ENCODE data around the gene GLMN. TPM values are rescaled to one million over a fixed set of nuclear protein-coding genes. Genes with fewer than 3 reads are reported as not detected.

Gene GLMN, protein sequence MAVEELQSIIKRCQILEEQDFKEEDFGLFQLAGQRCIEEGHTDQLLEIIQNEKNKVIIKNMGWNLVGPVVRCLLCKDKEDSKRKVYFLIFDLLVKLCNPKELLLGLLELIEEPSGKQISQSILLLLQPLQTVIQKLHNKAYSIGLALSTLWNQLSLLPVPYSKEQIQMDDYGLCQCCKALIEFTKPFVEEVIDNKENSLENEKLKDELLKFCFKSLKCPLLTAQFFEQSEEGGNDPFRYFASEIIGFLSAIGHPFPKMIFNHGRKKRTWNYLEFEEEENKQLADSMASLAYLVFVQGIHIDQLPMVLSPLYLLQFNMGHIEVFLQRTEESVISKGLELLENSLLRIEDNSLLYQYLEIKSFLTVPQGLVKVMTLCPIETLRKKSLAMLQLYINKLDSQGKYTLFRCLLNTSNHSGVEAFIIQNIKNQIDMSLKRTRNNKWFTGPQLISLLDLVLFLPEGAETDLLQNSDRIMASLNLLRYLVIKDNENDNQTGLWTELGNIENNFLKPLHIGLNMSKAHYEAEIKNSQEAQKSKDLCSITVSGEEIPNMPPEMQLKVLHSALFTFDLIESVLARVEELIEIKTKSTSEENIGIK
- 11.1 and 14.7 TPM in 2 replicates for total RNA-seq

DNA sequence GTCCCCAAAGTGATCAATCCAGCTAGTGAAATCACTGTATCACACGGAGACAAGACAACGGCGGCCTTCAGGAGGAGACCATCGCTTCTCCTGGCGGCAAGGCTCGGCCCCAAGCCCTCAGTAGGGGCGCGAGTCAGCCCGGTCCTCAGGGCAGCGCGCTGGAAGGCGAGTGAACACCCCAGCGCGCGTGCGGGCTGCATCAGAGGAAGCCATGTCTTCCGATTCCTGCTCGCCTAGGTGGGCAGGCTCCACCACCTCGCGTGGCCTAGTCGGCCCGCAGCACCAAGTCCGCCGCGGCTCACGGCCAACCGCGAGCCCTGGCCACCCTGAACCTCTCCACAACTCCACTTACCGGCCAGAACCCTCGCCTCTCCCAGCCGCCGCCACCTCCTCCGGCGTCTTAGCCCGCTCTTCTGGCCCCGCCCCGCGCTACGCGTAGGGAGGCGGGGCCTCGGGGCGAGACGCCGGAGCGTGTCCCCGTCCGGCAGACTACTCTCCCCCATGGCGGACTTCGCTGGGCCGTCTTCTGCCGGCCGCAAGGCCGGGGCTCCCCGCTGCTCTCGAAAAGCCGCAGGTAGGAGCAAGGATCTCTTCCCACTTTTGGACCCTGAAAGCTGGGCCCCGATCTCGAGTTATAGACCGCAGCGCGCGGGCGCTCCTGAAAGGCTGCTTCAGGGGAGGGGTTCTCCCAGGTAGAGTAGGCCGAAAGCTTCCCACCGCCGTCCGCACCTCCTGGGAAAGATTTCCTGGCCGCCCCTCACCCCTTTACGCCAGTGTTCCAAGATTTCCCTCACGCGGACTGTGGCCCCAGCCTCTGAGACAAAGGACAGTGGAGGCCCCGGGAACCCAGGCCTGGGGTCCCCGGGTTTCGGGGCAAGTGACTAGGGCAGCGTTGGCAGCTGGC is at the start of gene GLMN, which contains the start of gene RPAP2:
Gene GLMN (minus strand): TSS at position 415 of the 904 bp plus-strand sequence. CDS start 988 bp downstream, outside the sequence.
Gene RPAP2 (plus strand): TSS at position 487 of the 904 bp plus-strand sequence. CDS start 15 bp downstream, at position 502.
- Mint-ChIP-seq H3K27me3 (no peaks in the 10 kb centered on the region), H3K4me3 (peak within 1 kb of the TSS; percentile 99), H3K36me3 (ENCODE audit: low read depth) (peaks cover 33% of the 10 kb centered on the region), H3K27ac (peak within 1 kb of the TSS; percentile 99), H3K9me3 (no peaks in the 10 kb centered on the region), H3K4me1 (peaks cover 31% of the 10 kb centered on the region)
- ChIA-PET POLR2A (interaction anchor here (0.6 to 1.6 kb wide), 5 partner anchors 222 to 533 kb away, joined by 3 to 10 read pairs (median 4); partner anchors contain the start of genes EVI5 and RPL5), CTCF (no interaction called here)
- peak; percentile 96 for ATAC-seq (ENCODE audit: low read depth)
- intact Hi-C loops (cut with micrococcal nuclease) = loop anchor here (1.0 to 10.0 kb wide), 10 partner anchors 99 to 1274 kb away; partner anchors contain the start of genes BTBD8, CCDC18, DR1 and EVI5
- TF ChIP-seq, protein P1, sequence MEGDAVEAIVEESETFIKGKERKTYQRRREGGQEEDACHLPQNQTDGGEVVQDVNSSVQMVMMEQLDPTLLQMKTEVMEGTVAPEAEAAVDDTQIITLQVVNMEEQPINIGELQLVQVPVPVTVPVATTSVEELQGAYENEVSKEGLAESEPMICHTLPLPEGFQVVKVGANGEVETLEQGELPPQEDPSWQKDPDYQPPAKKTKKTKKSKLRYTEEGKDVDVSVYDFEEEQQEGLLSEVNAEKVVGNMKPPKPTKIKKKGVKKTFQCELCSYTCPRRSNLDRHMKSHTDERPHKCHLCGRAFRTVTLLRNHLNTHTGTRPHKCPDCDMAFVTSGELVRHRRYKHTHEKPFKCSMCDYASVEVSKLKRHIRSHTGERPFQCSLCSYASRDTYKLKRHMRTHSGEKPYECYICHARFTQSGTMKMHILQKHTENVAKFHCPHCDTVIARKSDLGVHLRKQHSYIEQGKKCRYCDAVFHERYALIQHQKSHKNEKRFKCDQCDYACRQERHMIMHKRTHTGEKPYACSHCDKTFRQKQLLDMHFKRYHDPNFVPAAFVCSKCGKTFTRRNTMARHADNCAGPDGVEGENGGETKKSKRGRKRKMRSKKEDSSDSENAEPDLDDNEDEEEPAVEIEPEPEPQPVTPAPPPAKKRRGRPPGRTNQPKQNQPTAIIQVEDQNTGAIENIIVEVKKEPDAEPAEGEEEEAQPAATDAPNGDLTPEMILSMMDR (IDR thresholded peaks at IDR 0.05) = no peak
- DNase-seq = peak; percentile 82

DNA sequence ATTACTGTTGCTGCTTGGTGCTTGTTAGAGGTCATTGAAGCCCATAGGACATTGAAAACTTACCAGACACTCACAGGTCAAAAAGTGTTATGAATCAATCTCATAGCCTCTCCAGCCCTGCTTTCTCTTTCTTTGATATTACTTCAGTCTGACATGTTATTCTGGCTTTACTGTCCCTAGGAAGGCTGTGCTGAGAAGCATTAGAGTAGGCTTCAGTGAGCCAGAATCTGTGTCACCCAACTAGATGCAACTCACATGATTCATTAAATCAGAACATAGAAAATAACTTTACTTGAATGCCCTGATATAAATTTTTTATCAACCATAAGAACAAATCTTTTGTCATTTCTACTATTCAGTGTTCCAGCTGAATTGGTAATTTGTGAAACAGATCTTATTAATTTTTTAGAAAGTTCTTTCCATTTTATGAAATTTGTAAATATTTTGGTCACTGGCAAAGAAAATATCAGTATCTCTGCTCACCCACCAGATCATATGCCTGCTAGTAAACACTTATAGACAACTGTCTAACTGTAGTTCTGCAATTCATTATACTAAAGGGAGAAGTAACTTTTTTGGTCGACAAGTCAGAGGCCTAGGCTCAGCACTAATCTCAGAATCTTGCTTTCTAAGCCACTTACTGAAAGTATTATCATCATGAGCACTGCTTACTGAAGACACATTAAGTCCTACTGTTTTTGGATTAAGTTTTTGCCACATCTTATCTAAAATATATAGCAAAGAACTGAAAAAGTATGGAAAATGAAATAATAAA is 48.3 kb upstream of the GLMN start:
- intact Hi-C loops (cut with micrococcal nuclease) = no loop called here
- ChIA-PET POLR2A (no interaction called here), CTCF (no interaction called here)
- H3K9me3 Mint-ChIP-seq = peaks cover 3% of the 10 kb centered on the region
- ATAC-seq (ENCODE audit: low read depth) (no peak), DNase-seq (no peak)
- no peaks in the 10 kb centered on the region for H3K4me1 Mint-ChIP-seq
- no peak overlapping the region for H3K4me3 Mint-ChIP-seq
- H3K36me3 Mint-ChIP-seq (ENCODE audit: low read depth) = peaks cover 45% of the 10 kb centered on the region
- TF ChIP-seq, protein P1 (IDR thresholded peaks at IDR 0.05) = no peak
- no peak overlapping the region for H3K27ac Mint-ChIP-seq
- H3K27me3 Mint-ChIP-seq = no peaks in the 10 kb centered on the region

DNA sequence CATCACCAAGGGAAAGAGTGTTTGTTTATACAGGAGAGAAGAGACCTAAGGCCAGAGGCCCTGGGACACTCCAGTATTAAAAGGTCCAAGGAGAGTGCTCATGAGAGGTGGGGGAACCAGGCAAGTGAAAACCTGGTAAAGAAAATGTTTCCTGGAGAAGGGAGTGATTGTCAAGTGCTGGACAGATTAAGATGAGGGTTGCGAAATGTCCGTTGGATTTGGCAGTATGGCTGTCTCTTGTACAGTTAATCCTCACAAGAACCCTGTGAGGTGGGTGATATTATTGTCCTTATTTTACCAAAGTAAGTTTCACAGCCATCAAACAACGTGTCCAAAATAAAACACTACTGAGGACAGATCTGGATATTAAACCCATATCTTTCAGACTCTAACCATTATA is 44.3 kb upstream of the GLMN start:
- CTCF ChIA-PET = no interaction called here

DNA sequence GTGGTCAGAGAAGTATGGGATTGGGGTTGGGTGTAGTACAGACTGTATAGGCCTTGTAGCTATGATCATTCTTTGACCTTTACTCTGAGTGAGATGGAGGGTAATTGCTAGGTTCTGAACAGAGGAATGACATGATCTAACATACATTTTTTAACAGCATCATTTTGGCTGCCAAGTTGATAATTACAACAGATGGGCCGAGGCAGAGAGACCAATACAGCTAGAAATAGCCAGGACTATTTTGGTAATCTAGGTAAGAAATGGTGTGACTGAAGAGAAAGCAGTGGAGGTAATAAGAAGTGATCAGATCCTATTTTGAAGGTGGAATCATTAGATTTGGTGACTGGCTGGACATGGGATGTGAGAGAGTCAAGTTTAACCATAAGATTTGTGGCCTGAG is 43.6 kb upstream of the GLMN start:
- H3K36me3 Mint-ChIP-seq (ENCODE audit: low read depth) = peaks cover 45% of the 10 kb centered on the region
- no peaks in the 10 kb centered on the region for H3K27me3 Mint-ChIP-seq
- ChIA-PET POLR2A (no interaction called here), CTCF (no interaction called here)
- no peaks in the 10 kb centered on the region for H3K9me3 Mint-ChIP-seq
- no peaks in the 10 kb centered on the region for H3K4me1 Mint-ChIP-seq
- TF ChIP-seq, protein P1 (IDR thresholded peaks at IDR 0.05) = no peak
- H3K27ac Mint-ChIP-seq = no peak overlapping the region
- intact Hi-C loops (cut with micrococcal nuclease) = no loop called here
- no peak overlapping the region for H3K4me3 Mint-ChIP-seq
- ATAC-seq (ENCODE audit: low read depth) = no peak
- no peak for DNase-seq

More for the DNA sequence above, 44.3 kb upstream of the GLMN start:
- no peak overlapping the region for H3K27ac Mint-ChIP-seq
- H3K36me3 Mint-ChIP-seq (ENCODE audit: low read depth) = peaks cover 47% of the 10 kb centered on the region
- no peaks in the 10 kb centered on the region for H3K9me3 Mint-ChIP-seq
- no peak for DNase-seq
- no peak overlapping the region for H3K4me3 Mint-ChIP-seq
- no peaks in the 10 kb centered on the region for H3K27me3 Mint-ChIP-seq
- H3K4me1 Mint-ChIP-seq = no peaks in the 10 kb centered on the region
- TF ChIP-seq, protein P1 (IDR thresholded peaks at IDR 0.05) = no peak
- ATAC-seq (ENCODE audit: low read depth) = no peak
- intact Hi-C loops (cut with micrococcal nuclease) = no loop called here
- POLR2A ChIA-PET = no interaction called here
